ENCODE data around the gene B3GNT4. TPM values are rescaled to one million over a fixed set of nuclear protein-coding genes. Genes with fewer than 3 reads are reported as not detected.
A peak's percentile ranks its signal among the peaks of the same experiment; 100 is the strongest.

Gene B3GNT4
- total and polyA plus RNA-seq, 2 of the 4 experiments (the other 2 are of a cell fraction), result 0.18 to 0.53 TPM

DNA sequence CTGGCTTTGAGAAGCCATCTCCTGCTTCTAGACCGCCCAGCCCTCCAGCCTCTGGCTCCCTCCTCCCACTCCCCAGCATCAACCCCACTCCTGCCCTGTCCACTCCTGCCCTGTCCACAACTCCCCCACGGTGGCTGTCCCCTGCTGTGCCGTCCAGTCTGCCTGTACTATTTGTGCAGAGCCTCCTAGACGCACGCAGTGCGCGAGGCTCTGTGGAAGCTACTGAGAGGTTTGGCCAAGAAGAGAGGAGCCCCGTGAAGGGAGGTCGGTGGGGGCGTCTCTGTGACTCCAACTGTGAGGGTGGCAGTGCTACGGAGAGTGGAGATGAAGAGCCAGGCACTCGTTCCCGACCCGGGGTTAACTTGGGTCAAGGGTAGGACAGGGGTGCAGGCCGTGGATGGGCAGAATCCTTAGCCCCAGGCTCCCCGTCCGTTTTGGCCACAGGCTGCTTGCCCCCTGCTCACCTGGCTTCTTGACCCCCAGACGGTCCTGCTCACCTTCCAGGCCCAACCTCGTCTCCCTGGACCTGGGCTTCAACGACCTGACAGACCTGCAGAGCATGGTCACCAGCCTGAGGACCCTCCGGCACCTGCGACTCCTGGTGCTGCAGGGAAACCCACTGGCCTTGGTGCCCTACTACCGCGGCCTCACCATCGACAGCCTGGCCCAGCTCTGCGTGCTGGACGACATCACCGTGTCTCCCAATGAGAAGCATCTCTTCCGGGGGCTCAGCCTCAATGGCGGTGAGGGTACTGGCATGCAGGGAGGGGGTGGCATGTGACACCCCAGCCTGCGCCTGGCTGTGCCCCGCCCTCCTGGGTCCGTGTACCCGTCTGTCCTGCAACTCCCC lies 13.7 kb upstream of the B3GNT4 start (continued):
- TF ChIP-seq FOS (IDR thresholded peaks at IDR 0.05; ENCODE audit: low read depth, low read length), result no peak

DNA sequence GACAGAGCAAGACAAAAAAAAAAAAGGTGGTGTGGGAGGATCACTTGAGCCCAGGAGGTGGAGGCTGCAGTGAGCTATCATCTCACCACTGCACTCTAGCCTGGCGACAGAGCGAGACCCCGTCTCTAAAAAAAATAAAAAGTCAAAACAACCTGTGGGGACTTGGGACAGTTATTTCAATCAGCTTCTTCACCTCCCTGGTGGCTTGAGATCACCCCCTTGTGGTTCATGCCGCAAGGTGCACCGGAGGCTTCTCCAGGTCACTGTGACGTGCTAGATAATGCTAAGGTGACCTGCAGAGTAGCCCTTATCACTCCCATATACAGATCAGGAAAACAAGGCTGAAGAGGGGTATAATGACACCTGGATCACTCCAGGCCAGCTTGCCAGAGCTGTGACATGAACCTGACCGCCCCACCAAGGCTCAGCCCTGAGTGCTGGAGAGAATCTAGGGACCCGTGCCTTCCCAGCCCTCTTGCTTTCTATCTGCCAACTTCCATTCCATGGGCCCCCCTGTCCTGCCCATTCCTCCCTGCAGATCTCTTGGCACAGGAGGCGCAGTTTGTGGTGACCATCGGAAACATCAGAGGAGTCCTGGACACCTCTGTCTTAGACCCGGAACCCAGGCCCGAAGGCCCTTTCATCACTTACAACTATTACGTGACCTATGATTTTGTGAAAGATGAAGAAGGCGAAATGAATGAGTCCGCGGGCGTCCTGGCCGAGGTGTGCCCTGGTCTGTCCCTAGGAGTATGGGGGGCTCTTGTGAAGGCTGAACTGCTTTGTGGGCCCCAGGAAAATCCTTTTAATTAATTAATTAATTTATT lies 12.5 kb upstream of the B3GNT4 start:
- POLR2A ChIA-PET (ENCODE audit: unreplicated experiment), result no interaction called here

More for the DNA sequence above, 12.5 kb upstream of the B3GNT4 start:
- no peak overlapping the region for H3K14ac ChIP-seq (replicated peaks; ENCODE audit: low read depth, low read length)
- 0 out of 2 replicates have a peak overlapping the region, but pooled peaks have one; percentile 35 for H2BK20ac ChIP-seq (ENCODE audit: low read depth, low read length)
- H3K4me1 ChIP-seq (ENCODE audit: control insufficient read depth, insufficient read depth, low read length), result peaks cover 3% of the 10 kb centered on the region; the same call in 1 of the 2 replicates
- H2AK5ac ChIP-seq (ENCODE audit: low read depth, low read length), result no peak overlapping the region; the same call in 1 of the 2 replicates
- H3K4me3 ChIP-seq (ENCODE audit: insufficient read depth, low read depth, low read length), result no peak overlapping the region
- dilution Hi-C loops (cut with HindIII; ENCODE audit: low sequenced_read_pairs, unreplicated experiment) (no loop called here), in situ Hi-C loops (cut with MboI; ENCODE audit: low sequenced_read_pairs) (loop anchor here (5.0 kb wide), 2 partner anchors 59 to 134 kb away; no protein-coding TSS in a partner anchor), intact Hi-C loops (cut with micrococcal nuclease) (loop anchor here (1.0 kb wide), 2 partner anchors 60 to 137 kb away; no protein-coding TSS in a partner anchor)
- CTCF ChIA-PET, result interaction anchor here (0.6 to 1.8 kb wide), 5 partner anchors 25 to 275 kb away, joined by 3 to 11 read pairs (median 4); no protein-coding TSS in a partner anchor
- H4K8ac ChIP-seq (ENCODE audit: low read depth in 2 of 2, low read length in 2 of 2), result no peak overlapping the region
- ATAC-seq (ENCODE audit: low read depth) (peak; percentile 92), DNase-seq (peak; percentile 59)
- H3K36me3 ChIP-seq (ENCODE audit: control insufficient read depth, insufficient read depth, low read length), result no peaks in the 10 kb centered on the region
- H4K91ac ChIP-seq (ENCODE audit: insufficient read depth, low read depth, low read length), result no peak overlapping the region
- TF ChIP-seq RFX5 (IDR thresholded peaks at IDR 0.05; ENCODE audit: low read depth, low read length), result no peak
- no peak for TF ChIP-seq NFE2L2 (IDR thresholded peaks at IDR 0.05; ENCODE audit: low read depth, low read length)
- no peak for TF ChIP-seq MAZ (IDR thresholded peaks at IDR 0.05; ENCODE audit: borderline replicate concordance, low read depth, low read length)
- TF ChIP-seq CHD1 (IDR thresholded peaks at IDR 0.05; ENCODE audit: low read depth, low read length), result no peak
- TF ChIP-seq, protein P1, sequence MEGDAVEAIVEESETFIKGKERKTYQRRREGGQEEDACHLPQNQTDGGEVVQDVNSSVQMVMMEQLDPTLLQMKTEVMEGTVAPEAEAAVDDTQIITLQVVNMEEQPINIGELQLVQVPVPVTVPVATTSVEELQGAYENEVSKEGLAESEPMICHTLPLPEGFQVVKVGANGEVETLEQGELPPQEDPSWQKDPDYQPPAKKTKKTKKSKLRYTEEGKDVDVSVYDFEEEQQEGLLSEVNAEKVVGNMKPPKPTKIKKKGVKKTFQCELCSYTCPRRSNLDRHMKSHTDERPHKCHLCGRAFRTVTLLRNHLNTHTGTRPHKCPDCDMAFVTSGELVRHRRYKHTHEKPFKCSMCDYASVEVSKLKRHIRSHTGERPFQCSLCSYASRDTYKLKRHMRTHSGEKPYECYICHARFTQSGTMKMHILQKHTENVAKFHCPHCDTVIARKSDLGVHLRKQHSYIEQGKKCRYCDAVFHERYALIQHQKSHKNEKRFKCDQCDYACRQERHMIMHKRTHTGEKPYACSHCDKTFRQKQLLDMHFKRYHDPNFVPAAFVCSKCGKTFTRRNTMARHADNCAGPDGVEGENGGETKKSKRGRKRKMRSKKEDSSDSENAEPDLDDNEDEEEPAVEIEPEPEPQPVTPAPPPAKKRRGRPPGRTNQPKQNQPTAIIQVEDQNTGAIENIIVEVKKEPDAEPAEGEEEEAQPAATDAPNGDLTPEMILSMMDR (conservative IDR thresholded peaks at IDR 0.05; ENCODE audit: low read depth, low read length), result peak; percentile 83
- TF ChIP-seq SMC3 (IDR thresholded peaks at IDR 0.05; ENCODE audit: low read depth, low read length), result peak; percentile 88
- peak; percentile 88 for TF ChIP-seq RAD21 (IDR thresholded peaks at IDR 0.05; ENCODE audit: low read length)
- H2BK120ac ChIP-seq (ENCODE audit: low read depth, low read length), result no peak overlapping the region
- no peak overlapping the region for H3K23ac ChIP-seq (ENCODE audit: low read depth, low read length)
- H4K20me1 ChIP-seq (ENCODE audit: insufficient read depth, low read length), result no peaks in the 10 kb centered on the region
- H2AK9ac ChIP-seq (replicated peaks; ENCODE audit: low read depth, low read length, poor library complexity), result no peak overlapping the region
- no peak overlapping the region for H3K56ac ChIP-seq (ENCODE audit: extremely low read depth, insufficient read depth, low read length)
- no peak overlapping the region for H2BK5ac ChIP-seq (ENCODE audit: low read depth, low read length, poor library complexity, severe bottlenecking)
- H3K18ac ChIP-seq (ENCODE audit: low read depth, low read length), result no peak overlapping the region
- no TSS peak for BruUV-seq (replicated peaks)
- H3K9me1 ChIP-seq (ENCODE audit: insufficient read depth, low read length), result no peaks in the 10 kb centered on the region
- WGBS, 2 experiments (ENCODE audit: extremely low coverage in 2 of 2, insufficient read length in 1 of 2), result 100% methylated on average over 1 of the region's 18 CpGs; no CpG with 5 or more reads in 1 of the 2 experiments
- H3K4me2 ChIP-seq (ENCODE audit: low read depth, low read length), result no peak overlapping the region
- no peak overlapping the region for H3K27ac ChIP-seq (ENCODE audit: insufficient read depth, low read length)
- H2AFZ ChIP-seq (replicated peaks; ENCODE audit: low read length, poor library complexity), result peak overlapping the region; percentile 26
- no peak overlapping the region for H3K4ac ChIP-seq (ENCODE audit: low read depth, low read length)
- H4K5ac ChIP-seq (ENCODE audit: low read depth, low read length), result no peak overlapping the region
- no peak overlapping the region for H3K9ac ChIP-seq (ENCODE audit: low read depth, low read length)
- no peaks in the 10 kb centered on the region for H3K27me3 ChIP-seq (ENCODE audit: control insufficient read depth, insufficient read depth, low read length)
- H2BK15ac ChIP-seq (ENCODE audit: low read depth, low read length), result no peak overlapping the region
- H3K79me1 ChIP-seq (ENCODE audit: low read depth in 1 of 2, low read length in 2 of 2), result no peaks in the 10 kb centered on the region
- peaks cover 2% of the 10 kb centered on the region; the same call in 1 of the 2 replicates for H3K9me3 ChIP-seq (ENCODE audit: control insufficient read depth, insufficient read depth, low read length)

Data from IMR-90 (cell line).